HepG2 (cell line): ENCODE measurements around the gene DLST. TPM values are rescaled to one million over a fixed set of nuclear protein-coding genes. Genes with fewer than 3 reads are reported as not detected.
A peak's percentile ranks its signal among the peaks of the same experiment; 100 is the strongest.

Source experiments
- ATF4 ChIP-seq, 2 experiments: fragments of 450-650 bp in 1 of 2; sonication (generic) in 1 of 2; formaldehyde crosslinking; IDR thresholded peaks; 2 replicates each; pipeline versions ENCODE4 v1.5.0 to v1.8.0; 2020 to 2022; ENCODE audit warnings: mild to moderate bottlenecking in 1 of 2, missing genetic modification reagents in 1 of 2
- BCL6 ChIP-seq: IDR thresholded peaks from 2 replicates; pipeline ENCODE4 v1.6.1; 2016; ENCODE audit warnings: missing genetic modification reagents, missing compliant biosample characterization
- BORCS8-MEF2B ChIP-seq: sonication (generic); formaldehyde crosslinking; IDR thresholded peaks from 2 replicates; pipeline ENCODE4 v1.8.0; 2022; ENCODE audit warnings: mild to moderate bottlenecking, missing genetic modification reagents
- HINFP ChIP-seq: sonication (generic); formaldehyde crosslinking; IDR thresholded peaks from 2 replicates; pipeline ENCODE4 v1.4.0; 2020; ENCODE audit warnings: low read depth, mild to moderate bottlenecking, missing genetic modification reagents
- HNRNPK ChIP-seq: fragments of 200-400 bp; formaldehyde crosslinking; IDR thresholded peaks from 2 replicates; pipeline ENCODE4 v1.6.1; 2018; ENCODE audit warnings: low read length, low read depth, moderate library complexity, mild to moderate bottlenecking; ENCODE audit not compliant: poor library complexity, severe bottlenecking
- MYNN ChIP-seq: sonication (generic); formaldehyde crosslinking; IDR thresholded peaks from 2 replicates; pipeline ENCODE4 v1.4.0; 2020; ENCODE audit warnings: mild to moderate bottlenecking, low read depth, missing genetic modification reagents
- PAXIP1 ChIP-seq: sonication (generic); formaldehyde crosslinking; conservative IDR thresholded peaks from 2 replicates; pipeline ENCODE4 v1.4.0; 2020; ENCODE audit warnings: mild to moderate bottlenecking, missing genetic modification reagents, moderate library complexity
- PHF21A ChIP-seq: sonication (generic); formaldehyde crosslinking; IDR thresholded peaks from 2 replicates; pipeline ENCODE4 v1.5.0; 2020; ENCODE audit warnings: mild to moderate bottlenecking, missing genetic modification reagents
- POGZ ChIP-seq: sonication (generic); formaldehyde crosslinking; IDR thresholded peaks from 2 replicates; pipeline ENCODE4 v1.4.0; 2020; ENCODE audit warnings: mild to moderate bottlenecking, missing genetic modification reagents
- SKIL ChIP-seq: sonication (generic); formaldehyde crosslinking; IDR thresholded peaks from 2 replicates; pipeline ENCODE4 v1.8.0; 2022; ENCODE audit warnings: missing genetic modification reagents, mild to moderate bottlenecking, moderate library complexity, borderline replicate concordance
- SP5 ChIP-seq: IDR thresholded peaks from 2 replicates; pipeline ENCODE4 v1.6.1; 2016; ENCODE audit warnings: low read depth, borderline replicate concordance
- XRCC5 ChIP-seq: fragments of 200-400 bp; formaldehyde crosslinking; optimal IDR thresholded peaks from 2 replicates; pipeline ENCODE3; 2017; ENCODE audit warnings: mild to moderate bottlenecking, low read length
- ZNF101 ChIP-seq: sonication (generic); formaldehyde crosslinking; IDR thresholded peaks from 2 replicates; pipeline ENCODE4 v1.4.0; 2020; ENCODE audit warnings: mild to moderate bottlenecking, low read depth, missing genetic modification reagents, borderline replicate concordance
- ZNF225 ChIP-seq: sonication (generic); formaldehyde crosslinking; IDR thresholded peaks from 2 replicates; pipeline ENCODE4 v1.4.0; 2020; ENCODE audit warnings: mild to moderate bottlenecking, missing genetic modification reagents
- ZNF232 ChIP-seq: sonication (generic); formaldehyde crosslinking; IDR thresholded peaks from 2 replicates; pipeline ENCODE4 v1.4.0; 2020; ENCODE audit warnings: missing genetic modification reagents, borderline replicate concordance
- ZNF296 ChIP-seq: sonication (generic); formaldehyde crosslinking; conservative IDR thresholded peaks from 2 replicates; pipeline ENCODE4 v1.5.0; 2020; ENCODE audit warnings: mild to moderate bottlenecking, missing genetic modification reagents
- ZNF33A ChIP-seq: sonication (generic); formaldehyde crosslinking; IDR thresholded peaks from 2 replicates; pipeline ENCODE4 v1.5.1; 2020; ENCODE audit warnings: missing genetic modification reagents, mild to moderate bottlenecking, moderate library complexity, borderline replicate concordance
- ZNF605 ChIP-seq: sonication (generic); formaldehyde crosslinking; IDR thresholded peaks from 2 replicates; pipeline ENCODE4 v1.8.0; 2022; ENCODE audit warnings: mild to moderate bottlenecking, missing genetic modification reagents
- ZNF878 ChIP-seq: sonication (generic); formaldehyde crosslinking; IDR thresholded peaks from 2 replicates; pipeline ENCODE4 v1.8.1; 2023; ENCODE audit warnings: mild to moderate bottlenecking, missing genetic modification reagents, moderate library complexity
- polyA plus RNA-seq, 8 experiments: library from polyadenylated mRNA; depleted of rRNA in 3 of 8; stranded (reverse) in 7 of 8; unstranded in 1 of 8; fragments of >200 nt; fragmentation: Illumina TruSeq in 4 of 8; extraction: Trizol in 4 of 8; gene quantifications; 2 replicates each; pipeline versions ENCODE4 v1.2.1 to v1.2.3, GENCODE V29; 2011 to 2016; ENCODE audit warnings: low read depth in 4 of 8, missing spikeins in 1 of 8, mixed read lengths in 1 of 8; ENCODE audit not compliant: insufficient read depth in 1 of 8
- total RNA-seq, 5 experiments: library from RNA; depleted of rRNA; stranded (reverse); fragments of >200 nt; fragmentation: Illumina TruSeq; extraction: Trizol; gene quantifications; 2 replicates each; pipeline ENCODE4 v1.2.3, GENCODE V29; 2016; ENCODE audit warnings: low read depth in 1 of 5

DLST gene
- total and polyA plus RNA-seq, 2 of the 13 experiments (the other 11 are each of a cell fraction or from before 2014, with no cell fraction given), result 56.5 to 94.3 TPM

GRCh38 chr14:74881431-74882102, at the start of gene DLST (continued):
- no peak for TF ChIP-seq ZNF878 (CRISPR knock-in tag)
- TF ChIP-seq SP5 (CRISPR knock-in tag), result 0 out of 2 replicates have a peak, but pooled peaks have one; percentile 13
- TF ChIP-seq MYNN (CRISPR knock-in tag), result peak; percentile 76; the same call in 1 of the 2 replicates
- peak; percentile 28; the same call in 1 of the 2 replicates for TF ChIP-seq ZNF225 (CRISPR knock-in tag)
- TF ChIP-seq POGZ (CRISPR knock-in tag), result peak; percentile 64
- peak; percentile 81 for TF ChIP-seq PHF21A (CRISPR knock-in tag)
- no peak; the same call in 1 of the 2 replicates for TF ChIP-seq ZNF232
- peak; percentile 81 for TF ChIP-seq XRCC5
- TF ChIP-seq ATF4 (CRISPR knock-in tag; IDR thresholded peaks at IDR 0.05), result peak in 1 of 2 experiments; percentile 68; a peak in 2 of 4 replicates
- peak; percentile 39; the same call in 1 of the 2 replicates for TF ChIP-seq SKIL
- TF ChIP-seq ZNF296 (CRISPR knock-in tag), result no peak
- no peak for TF ChIP-seq HNRNPK
- no peak for TF ChIP-seq ZNF33A
- no peak for TF ChIP-seq HINFP (CRISPR knock-in tag)
- TF ChIP-seq BORCS8-MEF2B (CRISPR knock-in tag), result peak; percentile 78; the same call in 1 of the 2 replicates
- TF ChIP-seq ZNF101 (CRISPR knock-in tag), result no peak
- TF ChIP-seq ZNF605 (CRISPR knock-in tag), result peak; percentile 85
- peak; percentile 55 for TF ChIP-seq BCL6 (CRISPR knock-in tag)
- 0 out of 2 replicates have a peak, but pooled peaks have one; percentile 21 for TF ChIP-seq PAXIP1 (CRISPR knock-in tag)
